Measurements from ENCODE around the gene GPR15LG.

Gene GPR15LG

DNA sequence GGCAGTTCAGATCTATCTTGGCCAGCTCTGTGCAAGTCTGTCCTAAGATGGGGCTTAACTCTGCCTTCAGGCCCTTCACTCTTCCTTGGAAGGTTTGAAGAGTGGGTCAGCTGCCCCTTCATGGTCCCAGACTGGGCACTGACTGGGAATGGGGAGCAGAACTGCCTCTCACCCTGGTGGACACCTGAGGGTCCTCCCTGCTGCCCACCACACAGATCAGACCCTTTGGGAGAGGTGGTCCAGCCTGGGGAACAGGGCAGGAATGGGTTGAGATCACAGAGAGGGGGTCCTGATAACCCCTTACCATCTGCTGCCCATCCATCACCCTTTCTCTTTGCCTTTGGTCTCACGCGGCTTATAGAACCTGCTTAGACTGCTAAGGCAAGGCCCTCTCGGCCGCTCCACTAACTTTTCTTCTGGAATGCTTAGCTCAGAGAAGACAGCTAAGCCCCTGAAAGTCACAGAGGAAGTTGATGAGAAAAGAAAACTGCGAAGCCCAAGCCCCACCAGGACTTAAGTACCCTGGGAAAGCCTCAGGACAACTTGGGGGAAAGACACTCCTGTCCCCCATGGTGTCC, 20.3 kb downstream of the GPR15LG start:
- DNase-seq (ENCODE audit: low read depth in 2 of 2) = no peak

DNA sequence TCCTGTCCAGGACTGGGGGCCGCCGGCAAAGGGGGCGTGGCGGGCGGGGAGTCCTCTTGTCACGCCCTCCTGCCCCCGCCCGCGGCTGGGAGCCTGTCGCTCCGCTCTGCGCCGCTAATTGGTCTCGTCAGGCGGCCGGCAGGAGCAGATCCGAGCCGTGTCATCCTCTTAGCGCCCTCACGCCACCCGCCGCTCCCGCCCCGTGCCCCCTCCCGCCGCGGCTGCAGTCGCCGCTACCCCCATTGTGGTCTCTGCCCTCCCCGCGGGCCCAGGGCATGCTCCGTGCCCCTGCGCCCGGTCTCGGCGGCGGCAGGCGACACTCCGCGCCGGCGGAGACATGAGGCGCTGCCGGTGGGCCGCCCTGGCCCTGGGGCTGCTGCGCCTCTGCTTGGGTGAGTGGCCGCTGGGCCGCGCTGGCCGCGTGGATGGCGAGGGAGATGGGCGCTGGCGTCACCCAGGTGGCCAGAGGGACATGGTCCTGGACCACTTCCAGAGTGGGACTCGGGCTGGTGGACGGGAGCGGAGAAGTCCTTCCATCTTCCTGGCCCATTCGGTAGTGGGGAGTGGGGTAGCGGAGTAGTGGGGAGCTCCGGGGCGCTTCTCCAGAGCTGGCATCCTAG, 20.9 kb downstream of the GPR15LG start, which contains the start of gene CDHR1:
Gene CDHR1 (plus strand): TSS at position 114 of the 620 bp plus-strand sequence. CDS start 224 bp downstream, at position 338.
- peak; percentile 37 to 48 for DNase-seq (ENCODE audit: low read depth in 2 of 2)

DNA sequence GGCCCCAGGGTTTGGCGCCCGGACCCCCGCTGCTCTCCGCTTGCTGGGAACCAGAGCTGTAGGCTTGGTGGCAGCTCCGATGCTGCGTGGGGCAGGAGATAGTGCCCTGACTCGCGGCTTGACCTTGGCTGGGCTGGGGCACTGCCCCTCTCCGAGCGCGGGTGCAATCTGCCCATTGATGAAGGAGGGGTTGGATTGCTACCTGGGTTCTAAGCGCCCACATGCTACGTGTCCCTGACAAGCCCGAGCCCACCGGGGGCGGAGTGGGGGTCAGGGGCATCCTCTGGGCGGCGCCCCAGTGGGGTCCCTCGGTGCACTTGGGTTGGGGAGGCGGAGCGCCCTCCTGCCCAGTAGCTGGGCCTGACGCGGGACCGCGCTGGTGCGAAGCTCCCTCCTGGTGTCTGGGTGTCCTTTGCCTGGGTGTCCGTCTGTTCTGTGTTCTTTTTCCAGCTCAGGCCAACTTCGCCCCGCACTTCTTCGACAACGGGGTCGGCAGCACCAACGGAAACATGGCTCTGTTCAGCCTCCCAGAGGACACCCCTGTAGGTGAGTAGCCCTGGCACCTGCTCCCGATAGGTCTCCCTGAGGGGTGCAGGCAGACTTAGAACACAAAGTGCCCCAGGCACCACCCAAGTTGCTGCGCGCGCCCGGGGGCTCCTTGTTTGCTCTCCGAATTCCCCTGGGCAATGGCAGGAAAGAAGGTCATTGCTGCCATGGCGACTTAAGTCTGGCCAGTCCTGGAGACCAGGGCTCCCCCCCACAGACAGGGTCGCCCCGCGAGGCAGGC, 21.6 kb downstream of the GPR15LG start:
- DNase-seq (ENCODE audit: low read depth in 2 of 2) = no peak

DNA sequence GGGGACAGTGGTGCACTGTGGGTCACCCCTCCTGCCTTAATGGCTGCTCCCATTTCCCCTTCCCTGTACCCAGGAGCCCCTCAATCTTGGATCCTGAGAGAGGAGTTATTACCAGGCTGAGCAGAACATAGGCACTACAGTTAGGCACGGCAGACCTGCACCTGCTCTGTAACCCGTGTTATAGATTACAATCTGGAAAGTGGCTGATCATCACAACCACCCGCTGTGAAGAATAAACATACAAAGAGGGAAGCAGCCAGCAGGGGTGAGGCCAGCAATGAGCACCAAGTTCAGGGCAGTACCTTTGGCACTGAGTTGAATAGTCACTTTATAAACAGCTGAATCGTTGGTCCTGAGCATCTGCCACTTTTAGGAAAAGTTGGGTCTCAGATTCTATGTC, 22.5 kb downstream of the GPR15LG start:
- no peak for DNase-seq (ENCODE audit: low read depth in 2 of 2)

DNA sequence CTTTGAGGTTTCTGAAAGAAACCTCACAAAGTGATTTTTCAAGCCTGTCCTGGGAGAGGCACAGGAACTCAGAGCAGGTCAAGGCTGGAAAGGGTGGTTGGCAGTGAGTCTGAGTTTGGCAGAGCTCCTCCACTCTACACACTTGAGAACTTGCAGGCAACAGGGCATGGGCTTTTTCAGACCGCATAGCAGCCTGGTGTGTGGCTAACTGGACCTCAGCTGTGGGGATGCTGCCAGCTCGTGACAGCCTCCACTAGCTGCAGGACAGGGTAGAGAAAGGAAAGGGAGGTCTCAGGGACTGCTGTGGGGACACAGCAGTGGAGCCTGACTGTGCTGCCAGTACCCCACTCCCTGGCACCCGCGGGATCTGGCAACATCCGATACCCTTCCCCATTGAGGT, 23.3 kb downstream of the GPR15LG start:
- no peak for DNase-seq (ENCODE audit: low read depth in 2 of 2)

DNA sequence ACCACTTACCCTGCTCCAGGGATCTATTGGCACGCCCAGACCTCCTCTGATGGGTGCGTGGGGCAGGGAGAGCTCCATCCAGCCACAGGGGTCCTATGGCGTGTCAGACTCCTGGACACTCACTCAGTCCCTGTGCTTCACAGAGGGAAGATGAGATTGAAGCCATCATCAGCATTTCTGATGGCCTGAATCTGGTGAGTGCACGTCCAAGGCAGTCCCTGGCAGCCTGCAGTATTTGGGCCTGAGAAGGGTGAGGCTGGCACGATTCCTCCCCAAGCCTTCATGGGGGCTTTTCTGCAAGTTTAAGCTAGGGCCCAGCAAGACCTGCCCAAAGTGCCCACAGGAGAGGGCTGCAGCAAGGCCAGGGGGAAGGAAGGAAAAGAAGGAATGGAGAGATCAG, 24.0 kb downstream of the GPR15LG start:
- DNase-seq (ENCODE audit: low read depth in 2 of 2) = no peak

DNA sequence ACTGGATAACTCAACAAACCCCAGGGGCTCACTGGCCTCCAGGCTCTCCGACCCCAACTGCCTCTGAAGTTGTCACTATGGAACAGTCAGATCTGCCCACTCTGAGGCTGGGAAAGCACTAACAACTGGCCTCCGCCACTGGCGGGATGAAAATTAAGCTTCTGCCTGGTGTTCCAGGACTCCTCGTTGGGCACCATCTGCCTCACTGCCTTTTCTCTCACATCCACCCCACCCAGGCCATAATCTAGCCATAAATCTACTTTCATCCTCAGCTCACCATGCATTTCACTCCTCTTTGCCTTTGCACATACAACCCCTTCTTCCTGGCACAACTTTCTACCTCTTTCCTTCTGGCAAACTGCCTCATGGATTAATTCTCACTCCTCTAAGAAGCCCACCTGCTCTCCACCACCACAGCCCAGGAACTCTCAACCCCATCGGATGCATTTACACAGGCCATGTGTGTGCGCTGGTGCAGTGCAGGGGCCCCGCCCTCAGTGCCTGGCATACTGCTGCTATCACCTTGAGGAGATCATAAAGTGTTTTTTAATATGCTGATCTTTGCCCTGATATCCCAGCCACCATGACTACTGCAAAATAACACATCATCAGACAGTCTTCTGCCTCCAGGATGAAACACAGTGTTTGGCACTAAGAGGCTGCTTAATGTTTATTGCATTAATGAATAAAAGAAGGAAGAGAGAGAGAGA, 24.8 kb downstream of the GPR15LG start:
- DNase-seq (ENCODE audit: low read depth in 2 of 2) = no peak

DNA sequence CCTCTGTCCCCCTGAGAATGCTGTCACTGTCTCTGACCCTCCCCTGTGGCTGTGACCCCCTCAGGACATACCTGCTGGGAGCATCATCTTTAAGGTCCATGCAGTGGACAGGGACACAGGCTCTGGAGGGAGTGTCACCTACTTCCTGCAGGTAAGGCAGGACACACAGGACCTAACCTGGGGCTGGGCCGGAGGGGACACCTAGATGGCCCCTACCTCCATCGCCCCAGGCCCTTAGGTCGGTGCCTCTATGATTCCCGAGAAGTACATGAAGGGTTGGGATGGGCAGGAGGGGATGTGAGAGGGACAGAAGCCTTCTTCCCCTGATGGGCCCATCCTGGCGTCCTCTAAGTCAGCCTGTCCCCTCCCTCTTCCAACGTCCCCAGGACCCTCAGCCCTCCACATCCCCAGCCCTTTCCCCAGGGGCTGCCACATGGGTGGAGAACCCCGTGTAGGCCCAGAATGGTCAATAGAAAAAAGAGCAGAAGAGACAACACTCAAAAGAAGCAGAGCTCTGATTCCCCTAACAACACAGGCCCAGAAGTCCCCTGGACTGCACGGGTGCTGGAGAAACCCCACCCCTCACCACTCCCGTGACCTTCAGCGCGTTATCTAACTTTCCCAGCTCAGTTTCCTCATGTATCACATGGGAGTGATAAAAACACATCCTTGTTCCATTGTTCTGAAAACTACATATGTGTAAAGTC, 27.1 kb downstream of the GPR15LG start:
- DNase-seq (ENCODE audit: low read depth in 2 of 2) = no peak

DNA sequence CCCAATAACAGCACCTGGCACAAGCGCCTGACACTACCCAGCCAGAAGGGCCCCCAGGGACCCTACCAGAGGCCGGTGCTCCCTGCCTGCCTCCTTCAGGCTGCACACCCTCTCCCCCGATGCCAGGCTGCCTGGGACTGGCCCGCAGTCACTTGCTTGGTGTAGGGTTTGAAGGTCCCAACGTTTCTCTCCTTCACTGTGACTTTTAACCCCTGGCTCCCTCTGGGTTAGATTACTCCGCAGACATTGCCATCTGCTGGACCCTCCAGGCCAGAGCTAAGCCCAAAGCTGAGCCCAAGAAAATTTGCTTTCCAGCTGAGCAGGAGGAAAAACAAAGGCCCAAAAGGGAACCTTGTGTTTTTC, 27.6 kb downstream of the GPR15LG start:
- DNase-seq (ENCODE audit: low read depth in 2 of 2) = no peak

DNA sequence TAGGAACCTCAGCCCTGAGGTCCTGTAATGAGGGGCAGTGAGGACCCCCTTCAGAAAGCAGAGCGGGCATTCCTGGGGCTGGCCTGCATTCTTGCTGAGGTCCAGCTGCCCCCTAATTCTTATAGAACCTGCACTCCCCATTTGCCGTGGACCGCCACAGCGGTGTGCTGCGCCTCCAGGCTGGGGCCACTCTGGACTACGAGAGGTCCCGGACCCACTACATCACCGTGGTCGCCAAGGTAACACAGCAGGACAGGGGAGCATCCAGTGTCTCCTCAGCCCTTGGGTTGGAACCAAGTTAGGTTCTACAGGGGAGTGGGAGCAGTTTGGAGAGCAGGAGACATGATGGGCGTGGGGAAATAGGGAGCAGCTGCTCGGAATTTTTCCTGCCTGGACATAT, 28.1 kb downstream of the GPR15LG start:
- DNase-seq (ENCODE audit: low read depth in 2 of 2) = no peak

DNA sequence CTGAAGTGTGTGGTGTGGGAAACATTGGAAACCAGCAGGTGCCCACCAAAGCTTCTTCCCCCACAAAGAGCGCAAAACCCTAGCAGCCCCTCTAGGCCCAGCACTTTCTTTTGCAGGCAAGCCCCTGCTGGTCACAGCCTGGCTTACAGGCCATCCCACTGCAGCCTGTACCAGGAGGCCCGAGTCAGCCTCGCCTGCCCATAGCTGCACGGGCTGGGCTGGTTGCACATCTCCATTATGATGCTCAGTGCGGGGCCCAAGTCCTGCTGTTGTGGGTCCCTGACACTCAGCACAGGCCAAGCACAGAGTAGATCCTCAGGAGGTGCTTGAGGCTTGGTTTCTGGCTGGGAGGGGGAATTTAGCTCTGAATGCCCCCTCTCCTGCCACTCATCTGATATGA, 28.7 kb downstream of the GPR15LG start:
- DNase-seq (ENCODE audit: low read depth in 2 of 2) = no peak

DNA sequence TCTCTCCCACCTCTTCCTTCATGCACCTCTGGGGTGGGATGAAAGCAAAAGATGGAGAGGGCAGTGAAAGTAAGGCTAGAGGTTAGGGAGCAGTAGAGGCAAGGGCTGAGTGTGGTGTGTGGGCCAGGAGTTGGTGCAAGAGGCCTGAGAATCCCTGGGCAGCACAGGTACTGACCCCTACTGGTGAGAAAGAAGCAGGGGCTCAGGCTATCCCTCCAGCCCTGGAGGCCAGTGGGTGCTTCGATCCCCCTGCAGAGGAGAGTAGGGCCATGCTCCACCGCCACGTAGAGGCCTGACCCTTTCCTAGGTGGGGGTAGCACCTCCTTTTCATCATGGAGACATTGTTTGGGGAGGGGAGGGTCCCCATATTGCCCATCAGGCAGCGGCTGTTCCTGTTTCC, 30.5 kb downstream of the GPR15LG start:
- DNase-seq (ENCODE audit: low read depth in 2 of 2) = no peak

DNA sequence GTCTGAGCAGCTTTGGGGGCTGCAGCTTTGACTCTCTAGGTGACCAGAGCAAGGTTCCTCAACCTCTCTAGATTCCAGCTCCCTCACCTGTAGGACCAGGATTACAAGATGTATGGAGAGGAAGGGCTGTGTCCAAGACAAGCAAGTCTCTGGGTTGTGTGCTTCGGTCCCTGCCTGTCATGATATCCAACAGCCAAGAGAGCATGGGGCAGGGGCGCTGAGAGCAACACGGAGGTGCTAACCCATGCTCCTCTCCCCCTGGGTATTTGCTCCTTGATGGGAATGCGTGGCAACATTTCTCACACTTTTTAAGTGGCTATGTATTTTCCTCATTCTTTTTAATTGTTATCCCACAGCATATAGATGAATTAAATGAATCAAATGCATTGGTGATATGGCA, 31.0 kb downstream of the GPR15LG start:
- DNase-seq (ENCODE audit: low read depth in 2 of 2) = no peak

DNA sequence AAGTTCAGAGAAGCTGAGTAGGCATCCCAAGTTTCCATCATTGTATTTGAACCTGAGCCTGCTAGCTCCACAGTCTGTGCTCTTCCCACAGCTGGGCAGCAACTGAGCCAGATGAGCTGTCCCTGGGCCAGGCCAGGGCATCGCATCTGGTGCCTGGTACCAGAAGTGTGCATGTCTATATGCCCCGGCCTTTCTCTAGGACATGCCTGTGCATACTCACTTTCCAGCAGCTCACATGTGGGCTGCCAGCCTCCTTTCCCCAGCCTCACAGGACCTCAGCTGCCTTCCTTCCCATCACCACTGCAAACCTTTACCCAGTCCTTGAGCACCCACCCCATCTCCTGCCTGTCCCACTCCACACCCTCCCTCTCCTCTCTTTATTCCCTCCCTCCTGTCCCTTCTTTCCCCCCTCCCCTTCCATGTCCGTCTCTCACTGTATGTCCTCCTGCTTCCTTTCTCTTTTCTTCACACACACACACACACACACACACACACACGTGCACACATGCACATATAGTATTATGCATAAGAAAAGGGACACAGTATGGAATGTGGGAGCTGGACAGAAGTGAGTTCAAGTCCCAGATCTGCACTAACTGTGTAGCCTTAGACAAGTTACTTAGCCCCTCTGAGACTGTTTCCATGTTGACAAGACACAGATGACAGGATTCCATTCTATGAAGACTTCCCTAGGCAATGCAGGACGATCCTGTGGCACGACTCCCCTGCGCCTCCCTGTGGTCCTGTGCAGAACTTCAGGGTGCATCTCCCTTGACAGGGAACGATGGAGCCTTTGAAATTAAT, 31.6 kb downstream of the GPR15LG start:
- peak; percentile 52 to 58 for DNase-seq (ENCODE audit: low read depth in 2 of 2)

DNA sequence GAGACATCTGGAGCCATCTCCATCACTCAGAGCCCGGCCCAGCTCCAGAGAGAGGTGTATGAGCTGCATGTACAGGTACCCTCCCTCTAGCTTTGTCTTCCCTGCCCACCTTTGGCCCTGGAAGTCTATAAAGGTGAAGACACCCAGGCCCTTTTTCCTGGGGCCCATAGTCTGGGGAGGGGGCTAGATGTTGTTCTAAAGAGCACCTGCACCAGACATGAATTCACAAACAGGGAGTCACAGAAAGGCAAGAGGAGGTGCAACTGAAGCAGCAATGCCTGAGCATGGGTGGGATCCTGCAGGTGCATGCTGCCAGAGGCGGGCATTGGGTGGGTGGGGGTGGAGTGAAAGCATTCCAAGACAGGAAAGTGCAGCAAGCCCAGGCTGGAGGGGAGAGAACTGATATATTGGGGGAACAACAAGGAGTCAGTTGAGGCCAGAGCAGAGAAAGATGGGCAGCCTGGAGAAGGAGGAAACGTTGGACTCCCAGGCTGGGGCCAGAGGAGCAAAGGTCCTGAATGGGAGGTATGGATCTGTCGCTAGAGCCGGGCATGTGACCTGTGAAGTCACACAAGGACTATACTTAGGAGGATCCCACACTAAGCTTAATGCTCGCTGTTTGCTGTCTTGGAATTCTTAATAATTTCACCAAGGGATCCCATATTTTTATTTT, 32.4 kb downstream of the GPR15LG start:
- no peak for DNase-seq (ENCODE audit: low read depth in 2 of 2)

DNA sequence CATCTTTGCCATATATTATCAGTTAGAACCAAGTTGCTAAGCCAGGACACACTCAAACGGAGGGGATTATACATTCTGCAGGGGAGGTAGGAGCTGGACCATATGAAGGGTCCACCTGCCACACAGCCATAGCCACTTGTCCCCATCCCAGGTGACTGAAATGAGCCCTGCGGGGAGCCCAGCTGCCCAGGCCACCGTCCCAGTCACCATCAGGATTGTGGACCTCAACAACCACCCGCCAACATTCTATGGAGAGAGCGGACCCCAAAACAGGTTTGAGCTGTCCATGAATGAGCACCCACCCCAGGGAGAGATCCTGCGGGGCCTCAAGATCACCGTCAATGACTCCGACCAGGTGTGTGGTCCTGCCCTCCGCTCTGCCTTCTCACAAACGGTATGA, 34.4 kb downstream of the GPR15LG start:
- DNase-seq (ENCODE audit: low read depth in 2 of 2) = no peak

DNA sequence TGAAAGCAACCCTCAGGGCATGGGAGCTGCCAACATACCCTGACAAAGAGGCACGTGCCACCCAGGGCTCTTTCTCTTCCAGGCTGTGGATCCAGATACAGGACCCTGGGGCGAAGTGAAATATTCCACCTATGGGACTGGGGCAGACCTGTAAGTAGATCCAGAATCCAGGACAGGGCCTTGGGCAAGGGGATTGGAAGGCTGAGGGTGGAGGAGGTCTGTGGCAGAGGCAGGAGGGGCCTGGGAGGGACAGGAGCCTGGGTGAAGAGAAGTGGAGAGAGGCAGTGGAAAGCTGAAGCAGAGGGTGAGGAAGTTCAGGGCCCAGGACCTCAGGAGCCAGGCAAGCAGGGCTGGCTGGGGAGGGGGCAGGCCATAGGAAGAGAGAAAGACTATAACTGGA, 38.0 kb downstream of the GPR15LG start:
- no peak for DNase-seq (ENCODE audit: low read depth in 2 of 2)

DNA sequence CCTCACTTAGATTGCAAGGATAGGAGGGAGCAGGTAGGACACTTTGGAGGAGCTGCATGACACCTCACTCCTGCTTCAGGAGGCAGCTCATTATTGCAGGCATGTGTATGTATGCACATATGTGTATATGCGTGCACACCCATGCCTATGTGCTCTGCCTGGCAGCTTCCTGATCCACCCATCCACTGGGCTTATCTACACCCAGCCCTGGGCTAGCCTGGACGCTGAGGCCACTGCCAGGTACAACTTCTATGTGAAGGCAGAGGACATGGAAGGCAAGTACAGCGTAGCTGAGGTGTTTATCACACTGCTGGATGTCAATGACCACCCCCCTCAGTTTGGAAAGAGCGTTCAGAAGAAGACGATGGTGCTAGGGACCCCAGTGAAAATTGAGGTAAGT, 38.4 kb downstream of the GPR15LG start:
- no peak for DNase-seq (ENCODE audit: low read depth in 2 of 2)

DNA sequence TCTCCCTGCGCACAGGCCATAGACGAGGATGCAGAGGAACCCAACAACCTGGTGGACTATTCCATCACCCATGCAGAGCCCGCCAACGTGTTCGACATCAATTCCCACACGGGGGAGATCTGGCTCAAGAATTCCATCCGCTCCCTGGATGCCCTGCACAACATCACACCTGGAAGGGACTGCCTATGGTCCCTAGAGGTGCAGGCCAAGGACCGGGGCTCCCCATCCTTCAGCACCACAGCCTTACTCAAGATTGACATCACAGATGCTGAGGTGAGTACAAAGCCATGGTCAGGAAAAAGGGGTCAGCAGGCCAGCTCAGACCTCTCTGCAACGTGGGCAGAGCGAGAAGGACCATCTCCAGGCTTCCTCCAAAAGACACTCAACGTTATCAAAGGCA, 39.5 kb downstream of the GPR15LG start:
- DNase-seq (ENCODE audit: low read depth in 2 of 2) = no peak

DNA sequence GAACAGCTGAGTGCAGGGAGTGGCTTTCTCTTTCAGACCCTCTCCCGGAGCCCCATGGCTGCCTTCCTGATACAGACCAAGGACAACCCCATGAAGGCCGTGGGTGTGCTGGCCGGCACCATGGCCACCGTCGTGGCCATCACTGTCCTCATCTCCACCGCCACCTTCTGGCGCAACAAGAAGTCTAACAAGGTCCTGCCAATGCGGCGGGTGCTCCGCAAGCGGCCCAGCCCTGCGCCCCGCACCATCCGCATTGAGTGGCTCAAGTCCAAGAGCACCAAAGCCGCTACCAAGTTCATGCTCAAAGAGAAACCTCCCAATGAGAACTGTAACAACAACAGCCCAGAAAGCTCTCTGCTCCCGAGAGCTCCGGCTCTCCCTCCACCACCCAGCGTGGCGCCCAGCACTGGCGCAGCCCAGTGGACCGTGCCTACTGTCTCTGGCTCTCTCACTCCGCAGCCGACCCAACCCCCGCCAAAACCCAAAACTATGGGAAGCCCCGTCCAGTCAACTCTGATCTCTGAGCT, 40.5 kb downstream of the GPR15LG start:
- DNase-seq (ENCODE audit: low read depth in 2 of 2) = no peak
